Trophoblast cell (in vitro differentiated cells and primary cell): ENCODE results near the gene FGD4.

ENCODE experiments used
- DNase-seq, 2 donors: peaks; one replicate each; pipeline ENCODE4 v3.0.0-alpha.2; 2016
- H2AFZ ChIP-seq: 2 replicates; pipeline ENCODE4 v1.6.1; 2013; ENCODE audit warnings: low read length, moderate library complexity, mild to moderate bottlenecking; ENCODE audit not compliant: insufficient read depth, poor library complexity
- H2AK5ac ChIP-seq: 2 replicates; pipeline ENCODE4 v1.6.1; 2013; ENCODE audit warnings: mild to moderate bottlenecking, low read length
- H2BK120ac ChIP-seq: 2 replicates; pipeline ENCODE4 v1.6.1; 2013; ENCODE audit warnings: low read length, mild to moderate bottlenecking, moderate library complexity; ENCODE audit not compliant: insufficient read depth, poor library complexity
- H2BK12ac ChIP-seq: 2 replicates; pipeline ENCODE4 v1.6.1; 2013; ENCODE audit warnings: mild to moderate bottlenecking, low read length, moderate library complexity
- H2BK5ac ChIP-seq: 2 replicates; pipeline ENCODE4 v1.6.1; 2013; ENCODE audit warnings: low read length, low read depth, moderate library complexity, mild to moderate bottlenecking; ENCODE audit not compliant: poor library complexity
- H3K14ac ChIP-seq: 2 replicates; pipeline ENCODE4 v1.6.1; 2013; ENCODE audit warnings: mild to moderate bottlenecking, low read length
- H3K18ac ChIP-seq: 2 replicates; pipeline ENCODE4 v1.6.1; 2013; ENCODE audit warnings: mild to moderate bottlenecking, low read length
- H3K23ac ChIP-seq: 2 replicates; pipeline ENCODE4 v1.6.1; 2013; ENCODE audit warnings: low read length
- H3K27ac ChIP-seq: 2 replicates; pipeline ENCODE4 v1.5.1; 2013; ENCODE audit warnings: low read depth, mild to moderate bottlenecking, inconsistent platforms, low read length, moderate library complexity
- H3K27me3 ChIP-seq: 2 replicates; pipeline ENCODE4 v1.6.1; 2013; ENCODE audit warnings: inconsistent platforms, mild to moderate bottlenecking, low read length, moderate library complexity; ENCODE audit not compliant: insufficient read depth
- H3K36me3 ChIP-seq, 2 experiments: 1 replicate in 1 of 2; 2 replicates in 1 of 2; pipeline ENCODE4 v1.6.1; 2013; ENCODE audit warnings: low read length in 2 of 2, mild to moderate bottlenecking in 2 of 2, moderate library complexity in 1 of 2; ENCODE audit not compliant: insufficient read depth in 2 of 2, control insufficient read depth in 1 of 2
- H3K4ac ChIP-seq: 2 replicates; pipeline ENCODE4 v1.6.1; 2013; ENCODE audit warnings: low read depth, mild to moderate bottlenecking, low read length, moderate library complexity
- H3K4me1 ChIP-seq, 2 experiments: 1 replicate in 1 of 2; 2 replicates in 1 of 2; pipeline ENCODE4 v1.6.1; 2013; ENCODE audit warnings: low read length in 2 of 2, mild to moderate bottlenecking in 2 of 2, moderate library complexity in 1 of 2; ENCODE audit not compliant: insufficient read depth in 2 of 2, control insufficient read depth in 1 of 2
- H3K4me2 ChIP-seq: 2 replicates; pipeline ENCODE4 v1.6.1; 2013; ENCODE audit warnings: inconsistent platforms, mild to moderate bottlenecking, low read length, moderate library complexity
- H3K4me3 ChIP-seq: 2 replicates; pipeline ENCODE4 v1.5.1; 2013; ENCODE audit warnings: mild to moderate bottlenecking, low read depth, low read length, inconsistent platforms
- H3K79me1 ChIP-seq: one replicate; pipeline ENCODE4 v1.6.1; 2013; ENCODE audit warnings: low read length
- H3K79me2 ChIP-seq: 2 replicates; pipeline ENCODE4 v1.6.1; 2013; ENCODE audit warnings: low read length, mild to moderate bottlenecking; ENCODE audit not compliant: control insufficient read depth, insufficient read depth, poor library complexity
- H3K9ac ChIP-seq: 2 replicates; pipeline ENCODE4 v1.6.1; 2013; ENCODE audit warnings: mild to moderate bottlenecking, low read length
- H3K9me3 ChIP-seq: 2 replicates; pipeline ENCODE4 v1.6.1; 2013; ENCODE audit warnings: low read depth, mild to moderate bottlenecking, control low read depth, inconsistent platforms, low read length; ENCODE audit not compliant: insufficient read depth
- H4K12ac ChIP-seq: 2 replicates; pipeline ENCODE4 v1.6.1; 2013; ENCODE audit warnings: low read depth, mild to moderate bottlenecking, low read length, moderate library complexity
- H4K8ac ChIP-seq: 2 replicates; pipeline ENCODE4 v1.6.1; 2013; ENCODE audit warnings: low read depth, mild to moderate bottlenecking, low read length, moderate library complexity
- H4K91ac ChIP-seq: one replicate; pipeline ENCODE4 v1.6.1; 2013; ENCODE audit warnings: low read depth, mild to moderate bottlenecking, low read length, moderate library complexity
- WGBS: extraction: QIAGEN DNeasy Blood & Tissue Kit; methylation state at CpG from one replicate; pipeline ENCODE4 v1.1.7; 2013; ENCODE audit warnings: missing lambda C conversion rate; ENCODE audit not compliant: insufficient read length, insufficient coverage; ENCODE audit errors: extremely low coverage; 5-methylcytosine and 5-hydroxymethylcytosine counted together

FGD4 gene

DNA sequence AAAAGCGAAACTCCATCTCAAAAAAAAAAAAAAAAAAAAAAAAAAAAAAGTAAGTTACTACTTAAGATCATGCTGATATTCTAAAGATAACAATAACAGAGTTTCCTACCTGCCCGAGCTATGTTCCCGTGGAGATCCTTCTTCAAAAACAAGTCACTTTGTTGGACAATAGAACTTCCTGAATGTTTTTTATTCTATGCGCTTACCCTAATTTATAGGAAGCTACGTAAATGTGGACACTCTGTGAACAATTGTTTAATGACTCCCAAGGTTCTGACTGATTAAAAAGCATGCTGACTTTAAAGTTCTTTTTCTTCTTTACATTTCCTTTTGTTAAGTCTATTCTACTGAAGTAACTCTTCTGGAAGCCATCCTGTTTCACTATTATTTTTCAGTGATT lies 52.5 kb downstream of the FGD4 start:
- Histone ChIP-seq H3K27me3 (no peaks in the 10 kb centered on the region), H3K18ac (no peak overlapping the region), H3K14ac (no peak overlapping the region), H3K9ac (no peak overlapping the region), H2AK5ac (no peak overlapping the region), H3K4me2 (no peak overlapping the region), H3K27ac (no peak overlapping the region), H3K36me3 (no peaks in the 10 kb centered on the region), H3K9me3 (no peaks in the 10 kb centered on the region), H2BK120ac (no peak overlapping the region), H3K4ac (no peak overlapping the region), H2BK5ac (no peak overlapping the region), H4K12ac (no peak overlapping the region), H4K91ac (no peak overlapping the region), H4K8ac (no peak overlapping the region), H3K23ac (no peak overlapping the region), H3K4me1 (peaks cover 0 to under 1% of the 10 kb centered on the region in 2 experiments), H2AFZ (no peak overlapping the region), H3K4me3 (no peak overlapping the region), H2BK12ac (no peak overlapping the region), H3K79me2 (no peaks in the 10 kb centered on the region), H3K79me1 (no peaks in the 10 kb centered on the region)
- WGBS, result no CpG with 5 or more reads among the region's 5 CpGs
- no peak for DNase-seq

- no CpG with 5 or more reads among the region's 3 CpGs for WGBS
- no peak overlapping the region for H3K4me2 ChIP-seq
- peak in 1 of 2 donors; percentile 69 for DNase-seq
Measured at GRCh38 chr12:32454075-32454474, 54.7 kb downstream of the FGD4 start.

GRCh38 chr12:32454866-32455265 lies 55.5 kb downstream of the FGD4 start:
- WGBS, result no CpG with 5 or more reads among the region's 1 CpG

More at GRCh38 chr12:32454075-32454474, 54.7 kb downstream of the FGD4 start:
- H3K4me1 ChIP-seq, result no peaks in the 10 kb centered on the region
- no peak overlapping the region for H2BK5ac ChIP-seq
- H3K23ac ChIP-seq, result no peak overlapping the region
- no peaks in the 10 kb centered on the region for H3K79me1 ChIP-seq
- no peak overlapping the region for H3K27ac ChIP-seq
- H2BK120ac ChIP-seq, result no peak overlapping the region
- H3K79me2 ChIP-seq, result no peaks in the 10 kb centered on the region
- H4K12ac ChIP-seq, result no peak overlapping the region
- H3K4me3 ChIP-seq, result no peak overlapping the region
- no peak overlapping the region for H3K18ac ChIP-seq
- no peak overlapping the region for H2AFZ ChIP-seq
- no peak overlapping the region for H3K14ac ChIP-seq
- no peak overlapping the region for H4K8ac ChIP-seq
- H3K9ac ChIP-seq, result no peak overlapping the region
- no peak overlapping the region for H2BK12ac ChIP-seq
- no peak overlapping the region for H4K91ac ChIP-seq
- H2AK5ac ChIP-seq, result no peak overlapping the region
- no peaks in the 10 kb centered on the region for H3K36me3 ChIP-seq
- no peaks in the 10 kb centered on the region for H3K9me3 ChIP-seq
- H3K27me3 ChIP-seq, result no peaks in the 10 kb centered on the region
- H3K4ac ChIP-seq, result no peak overlapping the region

GRCh38 chr12:32455607-32456071 lies 56.3 kb downstream of the FGD4 start:
- H2BK5ac ChIP-seq, result no peak overlapping the region
- no peak overlapping the region for H3K27ac ChIP-seq
- H2AFZ ChIP-seq, result no peak overlapping the region
- no peak overlapping the region for H4K8ac ChIP-seq
- no peak overlapping the region for H3K23ac ChIP-seq
- H3K9me3 ChIP-seq, result no peaks in the 10 kb centered on the region
- peaks cover 2% of the 10 kb centered on the region for H3K79me2 ChIP-seq
- H3K4me3 ChIP-seq, result no peak overlapping the region
- peak; percentile 30 to 85 for DNase-seq
- WGBS, result no CpG with 5 or more reads among the region's 1 CpG
- H3K4me2 ChIP-seq, result no peak overlapping the region
- no peak overlapping the region for H4K91ac ChIP-seq
- H2AK5ac ChIP-seq, result no peak overlapping the region
- H3K4ac ChIP-seq, result no peak overlapping the region
- no peak overlapping the region for H4K12ac ChIP-seq
- no peaks in the 10 kb centered on the region for H3K4me1 ChIP-seq
- no peak overlapping the region for H3K18ac ChIP-seq
- H3K36me3 ChIP-seq, result no peaks in the 10 kb centered on the region
- no peak overlapping the region for H3K9ac ChIP-seq
- H2BK12ac ChIP-seq, result no peak overlapping the region
- H3K27me3 ChIP-seq, result no peaks in the 10 kb centered on the region
- H3K79me1 ChIP-seq, result no peaks in the 10 kb centered on the region
- no peak overlapping the region for H2BK120ac ChIP-seq
- H3K14ac ChIP-seq, result no peak overlapping the region

More at GRCh38 chr12:32454866-32455265, 55.5 kb downstream of the FGD4 start:
- Histone ChIP-seq H4K91ac (no peak overlapping the region), H3K9ac (no peak overlapping the region), H3K4me1 (no peaks in the 10 kb centered on the region), H2AFZ (no peak overlapping the region), H3K27ac (no peak overlapping the region), H3K4me2 (no peak overlapping the region), H3K27me3 (no peaks in the 10 kb centered on the region), H4K8ac (no peak overlapping the region), H3K23ac (no peak overlapping the region), H3K4ac (no peak overlapping the region), H4K12ac (no peak overlapping the region), H3K18ac (no peak overlapping the region), H2BK5ac (no peak overlapping the region), H2BK12ac (no peak overlapping the region), H3K79me1 (no peaks in the 10 kb centered on the region), H3K36me3 (no peaks in the 10 kb centered on the region), H3K14ac (no peak overlapping the region), H3K79me2 (no peaks in the 10 kb centered on the region), H3K4me3 (no peak overlapping the region), H3K9me3 (no peaks in the 10 kb centered on the region), H2AK5ac (no peak overlapping the region), H2BK120ac (no peak overlapping the region)
- DNase-seq, result no peak
